Thyroid gland (tissue), 4 donors: ENCODE measurements around the gene SLC12A8. TPM values are rescaled to one million over a fixed set of nuclear protein-coding genes. Genes with fewer than 3 reads are reported as not detected.

Experiments used
- DNase-seq, 2 donors: peaks; one replicate each; pipeline ENCODE4 v3.0.0-alpha.2; 2019
- H3K27ac ChIP-seq, 3 donors: fragments of 200-600 bp; sonication (generic); 1 replicate in 2 of 3; 2 replicates in 1 of 3; pipeline ENCODE4 v1.5.1; 2016 to 2019; ENCODE audit warnings: mild to moderate bottlenecking in 1 of 3, moderate library complexity in 1 of 3
- H3K27me3 ChIP-seq: fragments of 200-600 bp; sonication (generic); one replicate; pipeline ENCODE4 v1.5.1; 2019
- H3K36me3 ChIP-seq, 2 donors: fragments of 200-600 bp; sonication (generic); one replicate each; pipeline ENCODE4 v1.5.1; 2016 to 2019
- H3K4me1 ChIP-seq, 2 donors: fragments of 200-600 bp; sonication (generic); one replicate each; pipeline ENCODE4 v1.5.1; 2017 to 2019
- H3K4me3 ChIP-seq, 3 donors: fragments of 200-600 bp; sonication (generic); replicated peaks in 1 of 3; 1 replicate in 2 of 3; 2 replicates in 1 of 3; pipeline ENCODE4 v1.5.1; 2016; ENCODE audit warnings: mild to moderate bottlenecking in 1 of 3
- H3K9me3 ChIP-seq: fragments of 200-600 bp; sonication (generic); one replicate; pipeline ENCODE4 v1.5.1; 2017
- CTCF ChIP-seq, 6 experiments: fragments of 200-600 bp in 3 of 6; fragments of 450-650 bp in 3 of 6; sonication (generic) in 3 of 6; IDR thresholded peaks; one replicate each; pipeline ENCODE4 v1.5.1; 2016 to 2019; ENCODE audit warnings: antibody characterized with exemption in 6 of 6, mild to moderate bottlenecking in 2 of 6, inconsistent platforms in 1 of 6, moderate library complexity in 1 of 6
- POLR2A ChIP-seq, 2 donors: fragments of 450-650 bp; IDR thresholded peaks; one replicate each; pipeline ENCODE4 v1.6.1; 2017; ENCODE audit warnings: antibody characterized with exemption in 2 of 2, mild to moderate bottlenecking in 2 of 2, moderate library complexity in 1 of 2
- WGBS, 2 donors: methylation state at CpG; one replicate each; pipeline ENCODE4 v1.1.5; 2017; 5-methylcytosine and 5-hydroxymethylcytosine counted together
- intact Hi-C: fragments of 100-400 bp; cut with DNase I; formaldehyde crosslinking; loops from one replicate; pipeline ENCODE4 v1.15.1; 2023
- total RNA-seq, 4 donors: library from RNA; depleted of rRNA; stranded (reverse); fragments of >200 nt; gene quantifications; one replicate each; pipeline ENCODE4 v1.2.3, GENCODE V29; 2016

The SLC12A8 gene
- total RNA-seq, 4 donors from 2014 or later: 71.2 to 136 (median 99.2) TPM

- DNase-seq: no peak
- intact Hi-C loops: no loop called here
- Histone ChIP-seq H3K36me3 (no peaks in the 10 kb centered on the region), H3K27ac (peak overlapping the region; percentile 43 to 72 (median 72)), H3K4me3 (no peak overlapping the region), H3K9me3 (no peaks in the 10 kb centered on the region), H3K27me3 (no peaks in the 10 kb centered on the region), H3K4me1 (peaks cover 19 to 20% of the 10 kb centered on the region in 2 donors)
- no peak for TF ChIP-seq CTCF (IDR thresholded peaks at IDR 0.05)
- TF ChIP-seq POLR2A (IDR thresholded peaks at IDR 0.05): no peak
- WGBS, 2 donors: 61 to 77% methylated on average over 6 of the region's 6 CpGs
Measured at GRCh38 chr3:125206934-125207333, 5.6 kb downstream of the SLC12A8 start.

GRCh38 chr3:125203731-125204130 is 8.8 kb downstream of the SLC12A8 start:
- H3K36me3 ChIP-seq: no peaks in the 10 kb centered on the region
- DNase-seq: no peak
- no peaks in the 10 kb centered on the region for H3K9me3 ChIP-seq
- no peak overlapping the region for H3K4me3 ChIP-seq
- TF ChIP-seq CTCF (IDR thresholded peaks at IDR 0.05) (no peak), POLR2A (IDR thresholded peaks at IDR 0.05) (no peak)
- intact Hi-C loops: no loop called here
- no peak overlapping the region for H3K27ac ChIP-seq
- H3K4me1 ChIP-seq: peaks cover 8 to 15% of the 10 kb centered on the region in 2 donors
- no peaks in the 10 kb centered on the region for H3K27me3 ChIP-seq

GRCh38 chr3:125202197-125202596 is 10.4 kb downstream of the SLC12A8 start:
- H3K9me3 ChIP-seq: no peaks in the 10 kb centered on the region
- whole genome bisulfite sequencing, 2 donors: 81 to 88% methylated on average over 4 of the region's 4 CpGs
- DNase-seq: no peak

GRCh38 chr3:125200731-125201139 is 11.8 kb downstream of the SLC12A8 start:
- WGBS, 2 donors: 83 to 86% methylated on average over 6 of the region's 6 CpGs
- Histone ChIP-seq H3K27me3 (no peaks in the 10 kb centered on the region), H3K27ac (no peak overlapping the region), H3K9me3 (no peaks in the 10 kb centered on the region), H3K4me1 (peaks cover 0 to 4% of the 10 kb centered on the region in 2 donors), H3K36me3 (no peaks in the 10 kb centered on the region), H3K4me3 (no peak overlapping the region)
- no peak for DNase-seq
- TF ChIP-seq CTCF (IDR thresholded peaks at IDR 0.05): no peak
- intact Hi-C loops: no loop called here

More at GRCh38 chr3:125202197-125202596, 10.4 kb downstream of the SLC12A8 start:
- Histone ChIP-seq H3K27me3 (no peaks in the 10 kb centered on the region), H3K36me3 (no peaks in the 10 kb centered on the region), H3K27ac (no peak overlapping the region), H3K4me1 (peaks cover 0 to 6% of the 10 kb centered on the region in 2 donors), H3K4me3 (no peak overlapping the region)
- intact Hi-C loops: no loop called here
- TF ChIP-seq POLR2A (IDR thresholded peaks at IDR 0.05) (no peak), CTCF (IDR thresholded peaks at IDR 0.05) (no peak)

GRCh38 chr3:125194849-125195601 is 17.5 kb downstream of the SLC12A8 start:
- no peaks in the 10 kb centered on the region for H3K9me3 ChIP-seq
- no peak for DNase-seq
- H3K4me3 ChIP-seq: no peak overlapping the region
- TF ChIP-seq CTCF (IDR thresholded peaks at IDR 0.05) (no peak), POLR2A (IDR thresholded peaks at IDR 0.05) (no peak)
- no peaks in the 10 kb centered on the region for H3K36me3 ChIP-seq
- WGBS, 2 donors: 83 to 84% methylated on average over 5 of the region's 5 CpGs
- H3K27ac ChIP-seq: no peak overlapping the region
- H3K4me1 ChIP-seq: peaks cover 0 to 4% of the 10 kb centered on the region in 2 donors
- H3K27me3 ChIP-seq: no peaks in the 10 kb centered on the region
- intact Hi-C loops: no loop called here
